Measurements from ENCODE around the gene FAM72A. TPM values are rescaled to one million over a fixed set of nuclear protein-coding genes. Genes with fewer than 3 reads are reported as not detected.
"Not testable (repeated sequence)": the region's sequence is repeated elsewhere in the genome, so short reads cannot be mapped to it uniquely, and the experiment has no call there.

FAM72A gene
- total and polyA plus RNA-seq, 7 experiments from 2014 or later, result 0.60 to 19.5 (median 1.2) TPM; not detected in 1

DNA sequence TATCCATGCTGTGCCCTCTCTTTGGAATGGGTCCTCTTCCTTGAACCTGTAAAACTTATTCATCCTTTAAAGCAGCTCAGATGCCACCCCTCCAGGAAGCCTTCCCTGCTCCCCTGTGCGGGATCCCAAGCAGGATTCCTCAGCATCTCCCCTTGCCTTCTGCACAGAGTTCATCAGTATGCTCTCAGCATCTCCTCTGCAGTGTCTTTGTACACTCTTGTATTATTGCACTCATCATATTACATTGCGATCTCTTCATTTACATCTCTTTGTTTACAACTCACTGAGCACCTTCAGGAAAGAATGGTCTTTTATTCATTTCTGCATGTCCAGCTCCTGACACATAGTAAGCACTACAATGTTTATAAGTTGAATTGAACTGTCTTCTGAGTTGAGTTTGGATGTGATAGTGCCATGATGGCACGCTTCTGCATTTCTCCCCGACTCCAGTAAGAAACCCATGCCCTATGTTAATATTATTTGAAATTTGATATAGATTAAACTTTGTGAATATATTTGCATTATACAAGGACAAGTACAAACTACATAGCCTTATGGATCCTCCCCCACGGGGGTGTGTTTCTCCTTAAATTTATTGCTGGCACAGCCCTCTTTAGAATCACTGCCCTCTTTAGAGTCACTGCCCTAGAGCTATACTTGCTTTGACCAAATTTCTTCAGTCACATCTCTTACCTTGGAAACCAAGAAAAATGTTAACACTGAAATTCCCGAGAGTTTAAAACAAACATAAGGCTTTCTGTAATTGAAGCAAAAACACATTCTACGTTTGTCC lies 13.2 kb upstream of the FAM72A start:
- POLR2A ChIA-PET; H3K9me3 ChIP-seq (ENCODE audit: control insufficient read depth in 2 of 3, low read length in 3 of 3); ATAC-seq; H3K4me3 ChIP-seq (ENCODE audit: low read length); H3K36me3 ChIP-seq (ENCODE audit: control insufficient read depth in 2 of 3, insufficient read depth in 3 of 3, low read length in 3 of 3); H3K9me3 Mint-ChIP-seq; CTCF ChIA-PET; H3K27me3 ChIP-seq (ENCODE audit: control insufficient read depth in 2 of 2, insufficient read depth in 2 of 2, low read length in 2 of 2); DNase-seq; H3K4me1 ChIP-seq (ENCODE audit: control insufficient read depth in 2 of 2, insufficient read depth in 2 of 2, low read length in 2 of 2); H3K27ac ChIP-seq (ENCODE audit: low read depth, low read length); H3K27me3 Mint-ChIP-seq; H3K4me3 Mint-ChIP-seq; H3K4me1 Mint-ChIP-seq; H3K27ac Mint-ChIP-seq; intact Hi-C loops (cut with micrococcal nuclease); H3K36me3 Mint-ChIP-seq: not testable (repeated sequence)

DNA sequence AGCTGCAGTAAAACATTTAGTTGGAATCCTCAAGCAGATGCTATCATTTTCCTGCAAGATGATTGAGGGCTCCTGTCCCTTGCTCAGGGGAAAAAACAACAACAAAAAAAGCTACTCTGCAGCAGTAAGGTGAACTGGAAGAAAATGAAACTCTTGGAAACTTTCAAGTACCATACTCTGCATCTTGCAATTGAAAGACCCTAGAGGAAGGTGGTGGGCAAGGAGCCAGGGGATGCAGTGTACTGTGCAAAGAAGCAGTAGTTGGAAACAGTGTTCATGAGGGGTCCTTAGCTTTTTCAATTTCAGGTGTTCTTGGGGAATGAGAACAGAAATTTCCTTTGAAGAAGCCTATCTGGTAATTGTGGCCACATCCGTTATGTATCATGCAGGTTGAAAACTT lies 8.2 kb upstream of the FAM72A start:
- H3K4me3 ChIP-seq (ENCODE audit: low read length); H3K36me3 Mint-ChIP-seq; H3K27ac ChIP-seq (ENCODE audit: low read depth, low read length); POLR2A ChIA-PET; H3K9me3 ChIP-seq (ENCODE audit: control insufficient read depth in 2 of 3, low read length in 3 of 3); intact Hi-C loops (cut with micrococcal nuclease); ATAC-seq; H3K4me1 ChIP-seq (ENCODE audit: control insufficient read depth in 2 of 2, insufficient read depth in 2 of 2, low read length in 2 of 2); H3K27me3 Mint-ChIP-seq; DNase-seq; H3K4me3 Mint-ChIP-seq; H3K36me3 ChIP-seq (ENCODE audit: control insufficient read depth in 2 of 3, insufficient read depth in 3 of 3, low read length in 3 of 3); H3K27me3 ChIP-seq (ENCODE audit: control insufficient read depth in 2 of 2, insufficient read depth in 2 of 2, low read length in 2 of 2); H3K4me1 Mint-ChIP-seq; H3K27ac Mint-ChIP-seq; CTCF ChIA-PET; H3K9me3 Mint-ChIP-seq: not testable (repeated sequence)

DNA sequence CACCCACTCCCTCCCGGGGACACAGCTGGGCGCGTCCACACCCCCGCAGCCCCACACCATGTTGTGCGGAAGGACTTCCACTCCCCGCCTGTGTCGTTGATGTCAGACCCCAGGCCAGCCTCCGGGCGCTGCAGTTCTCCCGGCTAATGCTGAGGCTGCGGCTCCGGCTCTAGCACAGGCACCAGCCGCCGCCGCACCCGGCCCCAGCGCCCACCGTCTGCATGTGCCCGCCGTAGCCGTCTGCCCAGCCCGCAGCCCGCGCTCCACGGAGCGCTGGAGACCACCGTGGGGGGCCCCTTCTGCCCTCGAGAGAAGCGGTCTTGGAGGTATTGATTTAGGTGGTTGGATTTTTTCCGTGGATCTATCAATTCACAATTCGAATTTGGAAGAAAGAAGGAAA lies 2.9 kb upstream of the FAM72A start:
- H3K4me3 Mint-ChIP-seq; H3K9me3 ChIP-seq (ENCODE audit: control insufficient read depth in 2 of 3, low read length in 3 of 3); H3K9me3 Mint-ChIP-seq; CTCF ChIA-PET; H3K27ac ChIP-seq (ENCODE audit: low read depth, low read length); H3K27ac Mint-ChIP-seq; POLR2A ChIA-PET; H3K27me3 Mint-ChIP-seq; ATAC-seq; H3K36me3 Mint-ChIP-seq; H3K4me1 Mint-ChIP-seq; intact Hi-C loops (cut with micrococcal nuclease); H3K36me3 ChIP-seq (ENCODE audit: control insufficient read depth in 2 of 3, insufficient read depth in 3 of 3, low read length in 3 of 3); H3K27me3 ChIP-seq (ENCODE audit: control insufficient read depth in 2 of 2, insufficient read depth in 2 of 2, low read length in 2 of 2); H3K4me3 ChIP-seq (ENCODE audit: low read length); H3K4me1 ChIP-seq (ENCODE audit: control insufficient read depth in 2 of 2, insufficient read depth in 2 of 2, low read length in 2 of 2): not testable (repeated sequence)
- peak in 3 of 9 donors; percentile 5 to 22 (median 8) for DNase-seq

- ATAC-seq; CTCF ChIA-PET; H3K27me3 Mint-ChIP-seq; H3K4me1 Mint-ChIP-seq; H3K4me1 ChIP-seq (ENCODE audit: control insufficient read depth in 2 of 2, insufficient read depth in 2 of 2, low read length in 2 of 2); H3K9me3 ChIP-seq (ENCODE audit: control insufficient read depth in 2 of 3, low read length in 3 of 3); H3K36me3 Mint-ChIP-seq; H3K27me3 ChIP-seq (ENCODE audit: control insufficient read depth in 2 of 2, insufficient read depth in 2 of 2, low read length in 2 of 2); H3K36me3 ChIP-seq (ENCODE audit: control insufficient read depth in 2 of 3, insufficient read depth in 3 of 3, low read length in 3 of 3); H3K9me3 Mint-ChIP-seq; POLR2A ChIA-PET; H3K27ac ChIP-seq (ENCODE audit: low read depth, low read length); intact Hi-C loops (cut with micrococcal nuclease); H3K4me3 ChIP-seq (ENCODE audit: low read length): not testable (repeated sequence)
- H3K4me3 Mint-ChIP-seq, result peak overlapping the region; percentile 44 to 92 (median 84)
- H3K27ac Mint-ChIP-seq, result peak overlapping the region in 2 of 9 donors; percentile 19 to 91
- peak in 6 of 9 donors; percentile 4 to 27 (median 7) for DNase-seq
Measured at GRCh38 chr1:206204871-206205270, 2.2 kb upstream of the FAM72A start.

DNA sequence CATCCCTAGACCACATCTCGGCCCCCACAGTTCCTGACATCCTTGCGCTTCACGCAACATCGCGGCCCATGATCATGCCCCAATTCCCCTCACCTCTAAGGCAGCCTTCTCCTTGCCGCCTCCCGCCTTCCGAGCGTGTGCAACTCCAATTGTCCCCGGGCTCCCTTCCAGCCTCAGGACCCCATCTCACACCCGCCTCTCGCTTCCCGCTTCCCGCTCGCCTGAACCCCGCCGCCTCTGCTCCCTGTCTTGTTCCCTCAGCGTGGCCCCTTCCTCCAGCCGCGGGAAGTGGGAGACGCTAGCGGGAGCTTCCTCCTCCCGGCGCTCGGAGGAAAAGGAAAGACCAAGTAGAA lies 1.5 kb upstream of the FAM72A start:
- H3K27ac ChIP-seq (ENCODE audit: low read depth, low read length); H3K9me3 Mint-ChIP-seq; H3K36me3 ChIP-seq (ENCODE audit: control insufficient read depth in 2 of 3, insufficient read depth in 3 of 3, low read length in 3 of 3); H3K4me1 Mint-ChIP-seq; H3K4me1 ChIP-seq (ENCODE audit: control insufficient read depth in 2 of 2, insufficient read depth in 2 of 2, low read length in 2 of 2); intact Hi-C loops (cut with micrococcal nuclease); H3K36me3 Mint-ChIP-seq; H3K27me3 ChIP-seq (ENCODE audit: control insufficient read depth in 2 of 2, insufficient read depth in 2 of 2, low read length in 2 of 2); H3K9me3 ChIP-seq (ENCODE audit: control insufficient read depth in 2 of 3, low read length in 3 of 3); H3K27me3 Mint-ChIP-seq; POLR2A ChIA-PET; CTCF ChIA-PET; ATAC-seq; H3K4me3 ChIP-seq (ENCODE audit: low read length): not testable (repeated sequence)
- DNase-seq, result peak in 1 of 9 donors; percentile 21
- H3K27ac Mint-ChIP-seq, result peak overlapping the region in 1 of 9 donors; percentile 33
- H3K4me3 Mint-ChIP-seq, result peak overlapping the region in 7 of 10 donors; percentile 29 to 91 (median 58)

DNA sequence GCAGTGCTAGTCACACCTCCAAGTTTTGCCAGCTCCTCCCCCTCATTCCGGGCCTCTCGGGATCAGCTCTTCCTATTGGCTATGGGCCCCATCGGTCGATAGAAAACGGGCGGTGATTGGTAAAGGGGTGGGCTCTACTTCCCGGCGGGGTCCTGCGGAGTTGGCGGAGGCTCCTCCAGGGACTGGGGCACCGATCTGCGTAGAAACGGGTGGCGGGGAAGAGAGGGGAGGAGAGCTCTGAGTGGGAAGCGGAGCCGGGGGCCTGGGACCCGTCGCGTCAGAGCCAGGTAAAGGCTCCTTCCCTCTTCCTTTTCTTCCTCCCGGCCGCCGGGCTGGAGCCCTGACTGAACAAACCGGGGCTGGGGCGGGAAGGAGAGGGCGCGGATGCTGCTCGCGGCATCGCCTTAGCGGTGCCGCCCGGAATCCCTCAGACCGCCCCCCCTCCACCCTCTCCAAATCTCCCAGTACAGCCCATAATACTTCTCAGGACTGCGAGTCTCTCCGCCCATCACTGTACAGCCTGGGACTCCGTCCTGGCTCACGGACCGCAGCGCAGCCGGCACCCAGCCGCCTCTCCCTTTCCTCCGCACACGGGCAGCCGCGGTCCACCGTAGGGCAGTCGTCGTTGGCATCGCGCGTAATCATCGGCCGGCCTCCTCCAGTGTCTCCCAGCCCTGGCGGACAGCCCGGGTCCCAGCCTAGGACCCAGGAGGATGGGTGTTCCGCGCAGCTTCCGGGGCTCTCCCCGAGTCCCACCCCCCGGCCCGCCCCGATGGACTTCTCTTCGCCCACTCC lies 922 bp upstream of the FAM72A start, which contains the start of gene SRGAP2:
Gene SRGAP2 (plus strand): TSS at position 178 of the 795 bp plus-strand sequence. CDS start 2,430 bp downstream, outside the sequence.
- H3K36me3 Mint-ChIP-seq; CTCF ChIA-PET; H3K9me3 ChIP-seq (ENCODE audit: control insufficient read depth in 2 of 3, low read length in 3 of 3); H3K27me3 ChIP-seq (ENCODE audit: control insufficient read depth in 2 of 2, insufficient read depth in 2 of 2, low read length in 2 of 2); H3K36me3 ChIP-seq (ENCODE audit: control insufficient read depth in 2 of 3, insufficient read depth in 3 of 3, low read length in 3 of 3); H3K4me3 ChIP-seq (ENCODE audit: low read length); H3K9me3 Mint-ChIP-seq; H3K27me3 Mint-ChIP-seq; intact Hi-C loops (cut with micrococcal nuclease); POLR2A ChIA-PET; H3K4me1 Mint-ChIP-seq; H3K4me1 ChIP-seq (ENCODE audit: control insufficient read depth in 2 of 2, insufficient read depth in 2 of 2, low read length in 2 of 2): not testable (repeated sequence)
- peak within 1 kb of the TSS; percentile 59 to 91 (median 84) for H3K4me3 Mint-ChIP-seq
- DNase-seq (peak in 6 of 9 donors; percentile 30 to 67 (median 54)), ATAC-seq (peak; percentile 0)
- H3K27ac Mint-ChIP-seq, result peak within 1 kb of the TSS in 6 of 9 donors; percentile 21 to 90 (median 82)
- peak within 1 kb of the TSS; percentile 35 for H3K27ac ChIP-seq (ENCODE audit: low read depth, low read length)

All from naive thymus-derived CD4-positive, alpha-beta T cell (primary cell).